GM11168 (cell line): ENCODE results near the gene AZIN2.
"Not testable (repeated sequence)": the region's sequence is repeated elsewhere in the genome, so short reads cannot be mapped to it uniquely, and the experiment has no call there.

Experiments used
- in situ Hi-C: fragments of 300-500 bp; cut with MboI; formaldehyde crosslinking; loops from one replicate; pipeline ENCODE4 v1.12.0; 2022; ENCODE audit warnings: low sequenced_read_pairs; ENCODE audit not compliant: unreplicated experiment

AZIN2 gene

DNA sequence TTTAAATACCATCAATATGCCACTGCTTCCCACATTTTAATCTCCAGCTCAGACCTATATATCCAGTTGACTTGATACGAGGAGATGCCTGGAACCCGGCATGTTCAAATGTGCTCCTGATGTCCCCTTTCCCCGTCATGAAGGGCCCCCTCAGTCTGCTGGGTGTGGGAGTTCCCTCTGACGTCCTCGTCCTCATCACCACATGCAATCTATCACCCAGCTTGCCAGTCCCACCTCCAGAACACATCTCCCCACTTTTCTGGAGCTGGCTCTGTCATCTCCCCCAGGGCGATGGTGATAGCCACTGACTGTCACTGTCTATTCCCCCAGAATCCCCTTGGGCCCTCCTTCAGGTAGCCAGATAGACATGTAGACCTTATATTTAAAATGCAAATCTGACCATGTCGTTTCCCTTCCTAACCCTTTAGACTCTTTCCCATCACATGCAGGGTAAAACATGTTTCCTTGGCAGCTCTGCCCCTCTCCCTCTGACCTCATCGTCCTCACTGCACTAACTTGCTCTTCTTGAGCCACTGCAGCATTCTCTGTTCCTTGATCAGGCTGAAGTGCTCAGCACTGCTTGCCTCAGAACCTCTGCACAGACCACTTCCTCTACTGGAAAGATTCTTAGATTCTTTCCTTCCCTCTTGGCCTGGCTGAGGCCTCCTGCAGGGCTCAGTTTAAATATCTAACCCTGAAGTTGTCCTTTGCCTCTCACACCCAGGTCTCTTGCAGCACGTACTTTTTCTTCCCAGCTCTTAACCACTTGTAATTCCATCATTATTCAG lies 7.4 kb downstream of the AZIN2 start:
- in situ Hi-C loops: no loop called here

DNA sequence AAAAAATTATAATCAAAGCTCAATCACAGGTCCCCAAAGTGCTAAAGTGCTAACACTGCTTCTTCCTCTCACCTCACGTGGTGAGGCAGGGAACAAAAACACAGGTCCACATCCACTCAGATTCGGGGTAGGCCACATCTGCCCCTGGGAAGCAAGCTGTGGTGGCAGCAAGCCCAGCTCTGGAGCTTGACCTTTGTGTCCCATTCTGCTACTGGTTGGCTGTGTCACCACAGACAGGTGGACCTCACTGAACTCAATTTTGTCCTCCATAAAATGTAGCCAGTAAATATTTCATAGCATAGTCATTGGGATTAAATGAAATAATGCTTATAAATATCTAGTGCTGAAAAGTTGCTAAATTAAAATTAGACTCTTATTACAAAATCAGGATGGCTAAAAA lies 8.5 kb downstream of the AZIN2 start:
- in situ Hi-C loops: no loop called here

DNA sequence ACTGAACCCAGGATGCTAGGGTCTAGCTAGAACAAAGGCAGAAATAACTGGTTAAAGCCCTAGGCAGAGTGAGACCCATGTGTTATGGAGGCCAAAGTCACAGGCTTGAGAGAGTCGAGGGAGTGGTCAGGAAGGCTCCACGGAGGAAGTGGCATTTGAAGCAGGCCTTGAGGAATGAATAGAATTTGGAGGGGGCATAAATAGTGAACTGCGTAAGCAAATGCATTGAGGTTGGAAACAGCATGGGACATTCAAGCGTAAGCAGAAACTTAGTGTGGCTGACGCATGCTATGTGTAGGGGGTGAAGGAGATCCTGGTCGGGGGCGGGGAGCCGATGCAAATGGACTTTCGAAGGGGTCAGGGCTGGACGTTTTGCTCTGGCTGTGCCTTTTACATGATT lies 11.5 kb downstream of the AZIN2 start:
- in situ Hi-C loops: no loop called here

DNA sequence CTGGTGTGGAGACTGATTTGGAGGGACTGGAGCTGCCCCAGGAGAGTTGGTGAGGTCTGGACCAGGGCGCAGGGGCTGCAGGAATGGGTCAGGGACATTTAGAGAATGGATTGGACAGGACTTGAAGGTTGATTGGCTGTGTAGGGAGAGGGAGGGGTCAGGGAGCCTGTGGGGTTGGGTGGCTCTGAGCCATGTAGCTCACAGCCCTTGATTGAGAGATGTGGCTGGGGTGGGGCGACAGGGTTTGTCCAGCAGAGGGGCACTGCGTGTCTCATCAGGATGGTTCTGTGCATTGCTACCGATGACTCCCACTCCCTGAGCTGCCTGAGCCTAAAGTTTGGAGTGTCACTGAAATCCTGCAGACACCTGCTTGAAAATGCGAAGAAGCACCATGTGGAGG lies 12.1 kb downstream of the AZIN2 start:
- in situ Hi-C loops: no loop called here

DNA sequence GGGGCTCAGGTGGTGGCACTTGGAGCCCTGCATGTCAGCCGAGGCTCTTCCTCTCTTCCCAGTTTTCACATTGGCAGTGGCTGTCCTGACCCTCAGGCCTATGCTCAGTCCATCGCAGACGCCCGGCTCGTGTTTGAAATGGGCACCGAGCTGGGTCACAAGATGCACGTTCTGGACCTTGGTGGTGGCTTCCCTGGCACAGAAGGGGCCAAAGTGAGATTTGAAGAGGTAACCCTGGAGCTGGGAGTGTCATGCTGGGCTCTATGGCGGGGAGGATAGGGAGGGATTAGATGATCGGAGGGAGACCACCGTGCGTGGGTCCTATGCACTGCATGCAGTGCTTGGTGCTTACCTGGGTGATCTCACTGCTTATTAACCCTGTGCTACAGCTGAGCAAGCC lies 13.5 kb downstream of the AZIN2 start:
- in situ Hi-C loops: no loop called here

DNA sequence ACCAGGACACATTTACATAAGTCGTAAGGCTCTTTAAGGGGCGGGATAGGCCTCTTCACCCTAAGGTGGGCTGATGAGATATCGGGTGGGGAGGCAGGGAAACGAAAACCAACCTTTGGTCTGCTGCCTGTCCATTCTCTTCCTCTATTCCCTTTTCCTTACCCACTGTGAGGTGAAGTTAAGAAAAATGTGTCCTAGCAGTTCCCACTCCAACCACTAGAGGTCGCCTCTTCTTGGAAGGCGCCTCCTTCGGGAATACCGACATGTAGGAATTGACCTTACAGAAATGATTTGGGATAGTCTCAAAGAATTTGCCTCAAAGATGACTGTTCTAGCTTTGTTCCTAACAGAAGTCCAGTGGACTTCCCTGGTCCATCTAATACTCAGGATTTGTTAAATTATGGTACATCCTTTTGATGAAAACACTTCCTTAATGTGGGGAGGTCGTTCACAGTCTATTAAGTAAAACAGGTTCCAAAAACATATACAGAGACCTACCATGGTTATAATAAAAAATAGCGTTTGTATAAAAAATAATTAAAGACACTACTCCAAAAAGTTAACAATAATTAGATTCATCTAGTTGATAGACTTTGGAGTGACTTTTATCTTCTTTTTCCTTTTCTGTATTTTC lies 14.1 kb downstream of the AZIN2 start:
- in situ Hi-C loops: no loop called here

DNA sequence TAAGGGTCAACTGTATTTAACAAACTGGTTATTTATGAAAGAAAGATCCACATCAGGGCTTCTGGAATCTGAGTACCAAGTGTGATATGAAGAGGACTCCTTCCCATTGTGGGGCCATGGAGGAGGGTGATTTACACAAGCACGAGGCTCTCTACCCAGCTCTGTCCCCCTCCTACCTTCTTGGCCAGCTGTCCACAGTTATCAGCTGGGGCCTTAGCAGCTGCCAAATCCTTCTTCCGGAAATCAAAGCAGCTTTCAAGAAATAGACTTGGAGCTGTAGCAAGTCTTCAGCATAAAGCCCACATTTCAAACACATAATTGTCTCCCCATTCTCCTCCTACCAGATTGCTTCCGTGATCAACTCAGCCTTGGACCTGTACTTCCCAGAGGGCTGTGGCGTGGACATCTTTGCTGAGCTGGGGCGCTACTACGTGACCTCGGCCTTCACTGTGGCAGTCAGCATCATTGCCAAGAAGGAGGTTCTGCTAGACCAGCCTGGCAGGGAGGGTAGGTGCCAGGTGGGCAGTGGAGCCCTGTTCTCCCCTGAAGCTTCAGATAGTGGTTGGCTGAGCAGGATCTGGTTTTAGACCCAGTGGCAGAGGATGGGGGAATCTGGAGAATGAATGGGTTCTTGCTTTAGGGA lies 15.5 kb downstream of the AZIN2 start:
- in situ Hi-C loops: no loop called here

DNA sequence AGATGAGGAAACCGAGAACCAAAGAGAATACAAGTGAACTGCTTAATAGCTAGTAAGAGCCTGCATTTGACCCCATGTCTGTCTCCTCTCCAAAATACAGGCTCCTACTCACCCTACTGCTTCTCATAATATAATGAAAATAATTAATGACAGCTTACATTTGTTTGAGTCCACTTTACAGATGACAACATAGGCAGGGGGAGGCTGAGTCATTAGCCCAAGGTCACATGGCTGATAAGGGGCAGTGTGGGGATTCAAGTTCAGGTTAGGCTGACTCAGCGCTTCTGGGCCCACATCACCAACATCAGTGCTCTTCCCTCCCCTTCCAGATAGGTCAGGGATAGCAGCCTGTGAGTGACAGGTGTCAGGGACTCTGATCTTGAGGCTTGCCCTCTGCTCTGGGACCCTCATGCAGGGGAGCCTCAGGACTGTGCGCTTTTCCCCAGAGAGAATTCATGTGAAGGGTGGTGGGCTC lies 16.2 kb downstream of the AZIN2 start:
- in situ Hi-C loops: no loop called here

DNA sequence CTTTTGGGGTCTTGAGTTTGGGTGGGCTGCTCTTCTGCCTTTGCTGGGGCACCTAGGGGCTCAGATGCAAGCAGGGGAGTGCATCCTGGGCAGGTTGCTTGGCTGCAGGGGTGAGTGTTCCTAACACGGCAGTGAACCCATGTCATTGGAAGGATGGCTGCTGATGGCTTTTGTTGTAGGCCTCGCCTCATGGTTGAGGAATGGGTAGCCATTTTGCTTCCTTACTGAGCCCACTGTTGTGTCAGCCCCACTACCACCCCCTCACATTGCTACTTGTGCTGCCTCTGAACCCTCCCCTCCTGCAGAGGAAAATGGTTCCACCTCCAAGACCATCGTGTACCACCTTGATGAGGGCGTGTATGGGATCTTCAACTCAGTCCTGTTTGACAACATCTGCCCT lies 16.8 kb downstream of the AZIN2 start:
- in situ Hi-C loops: no loop called here

DNA sequence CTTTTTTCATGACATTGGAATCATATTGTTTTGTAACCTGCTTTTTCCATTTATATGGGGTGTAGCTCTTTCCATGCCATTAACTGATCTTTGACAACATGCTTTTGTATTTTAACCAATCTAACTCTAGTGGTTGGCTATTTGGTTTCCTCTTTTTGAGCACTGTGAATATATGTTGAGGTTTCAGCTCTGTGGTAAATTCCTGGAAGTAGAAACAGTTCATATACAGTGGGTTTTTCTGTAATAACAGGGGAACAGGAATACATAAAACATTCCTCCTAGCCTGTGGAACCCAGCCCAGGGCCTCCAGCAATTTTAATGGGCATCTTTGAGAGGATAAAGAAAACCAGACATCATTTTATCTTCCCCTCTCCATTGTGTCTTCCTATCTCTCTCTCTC lies 17.4 kb downstream of the AZIN2 start:
- in situ Hi-C loops: no loop called here

DNA sequence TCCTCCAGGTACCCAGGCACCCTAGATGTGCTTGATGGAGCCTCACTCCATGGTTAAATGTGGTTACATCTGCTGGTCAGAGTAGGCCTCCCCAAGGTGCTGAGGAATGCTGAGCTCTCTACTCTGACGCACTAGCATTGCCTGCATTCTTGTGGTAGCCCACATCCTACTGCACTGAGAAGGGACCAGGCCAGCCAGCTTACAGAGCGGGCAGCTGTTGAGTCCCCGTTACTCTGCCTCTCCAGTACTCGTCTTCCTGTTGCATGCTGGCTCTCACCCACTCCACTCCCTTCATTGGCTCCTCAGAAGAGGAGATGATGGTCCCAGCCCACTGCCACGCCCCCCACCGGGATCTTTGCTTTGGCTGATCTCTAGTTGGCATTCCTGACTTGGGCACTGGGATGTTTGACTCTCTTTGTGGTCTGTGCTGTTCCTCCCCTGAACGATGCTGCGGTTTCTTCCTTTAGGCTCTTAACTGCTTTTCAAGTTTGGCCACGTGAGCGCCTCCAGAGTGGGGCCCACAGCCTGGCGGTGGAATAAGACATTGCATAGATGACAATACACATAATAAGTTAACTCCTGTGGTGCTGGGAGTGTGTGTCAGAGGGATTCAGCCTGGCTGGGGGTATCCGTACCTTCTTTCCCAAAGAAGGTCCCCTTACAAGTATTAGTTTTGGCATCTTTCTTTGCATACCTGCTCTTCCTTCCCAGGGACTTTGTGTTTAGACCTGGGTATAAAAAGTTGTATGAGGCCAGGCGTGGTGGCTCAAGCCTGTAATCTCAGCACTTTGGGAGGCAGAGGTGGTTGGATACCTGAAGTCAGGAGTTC lies 18.6 kb downstream of the AZIN2 start:
- in situ Hi-C loops: no loop called here

DNA sequence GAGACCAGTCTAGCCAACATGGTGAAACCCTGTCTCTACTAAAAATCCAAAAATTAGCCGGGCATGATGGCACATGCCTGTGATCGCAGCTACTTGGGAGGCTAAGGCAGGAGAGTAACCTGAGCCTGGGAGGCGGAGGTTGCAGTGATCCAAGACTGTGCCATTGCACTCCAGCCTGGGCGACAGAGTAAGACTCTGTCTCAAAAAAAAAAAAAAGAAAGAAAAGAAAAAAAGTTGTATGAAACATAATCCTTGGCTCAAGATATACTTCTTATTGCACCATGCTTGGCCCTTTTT lies 19.1 kb downstream of the AZIN2 start:
- in situ Hi-C loops: not testable (repeated sequence)

DNA sequence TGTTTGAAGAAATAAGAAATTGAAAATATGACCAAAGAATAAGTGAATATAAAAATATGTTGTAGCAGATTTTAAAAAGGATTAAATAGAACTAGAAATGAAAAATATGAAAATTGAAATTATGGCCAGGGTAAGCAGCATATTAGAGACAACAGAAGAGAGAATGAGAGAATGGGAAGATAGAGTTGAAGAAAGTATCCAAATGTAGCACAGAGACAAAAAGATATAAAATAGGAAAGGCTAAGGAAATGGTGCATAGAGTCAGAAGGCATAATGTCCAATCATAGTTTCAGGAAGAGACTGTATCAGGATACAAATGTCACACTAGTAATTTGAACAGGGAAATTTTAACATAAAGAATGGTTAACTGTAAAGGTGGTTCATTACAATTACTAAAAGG lies 29.5 kb downstream of the AZIN2 start:
- in situ Hi-C loops: no loop called here

DNA sequence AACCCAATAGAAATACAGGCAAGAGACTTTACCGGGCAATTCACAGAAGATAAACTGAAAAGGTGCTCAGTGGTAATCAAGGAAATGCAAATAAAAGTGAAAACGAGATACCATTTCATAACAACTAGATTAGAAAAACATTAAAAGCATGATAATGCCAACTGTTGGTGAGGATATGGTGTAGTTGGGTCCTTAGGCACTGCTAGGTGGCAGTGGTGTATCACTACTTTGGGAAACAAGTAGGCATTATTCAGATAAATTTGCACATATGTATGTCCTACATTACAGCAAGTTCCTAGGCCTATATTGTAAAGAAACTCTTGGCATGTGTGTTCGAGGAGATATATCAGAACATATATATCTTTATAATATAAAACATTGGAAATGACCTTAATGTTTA lies 31.0 kb downstream of the AZIN2 start:
- in situ Hi-C loops: no loop called here

DNA sequence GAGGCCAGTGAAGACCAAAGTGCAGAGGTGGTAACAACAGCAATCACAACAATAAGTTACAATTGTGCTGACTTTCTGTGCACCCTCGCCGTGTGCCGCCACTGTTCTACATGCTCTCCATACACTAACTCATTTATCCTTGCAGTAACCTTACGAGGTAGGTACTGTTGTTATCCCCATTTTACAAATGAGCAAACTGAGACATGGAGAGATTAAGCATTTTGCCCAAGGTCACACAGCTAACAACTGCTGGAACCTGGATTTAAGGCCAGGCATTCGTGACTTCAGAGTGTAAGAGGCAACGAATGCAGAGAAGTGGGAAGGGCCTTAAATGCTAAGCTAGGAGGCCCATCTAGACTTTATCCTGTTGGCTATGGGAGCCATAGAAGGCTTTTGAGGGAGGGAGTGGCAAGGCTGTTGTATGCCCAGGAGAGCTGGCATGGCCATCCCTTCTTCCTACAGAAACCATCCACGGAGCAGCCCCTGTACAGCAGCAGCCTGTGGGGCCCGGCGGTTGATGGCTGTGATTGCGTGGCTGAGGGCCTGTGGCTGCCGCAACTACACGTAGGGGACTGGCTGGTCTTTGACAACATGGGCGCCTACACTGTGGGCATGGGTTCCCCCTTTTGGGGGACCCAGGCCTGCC lies 36.6 kb downstream of the AZIN2 start:
- in situ Hi-C loops: no loop called here

DNA sequence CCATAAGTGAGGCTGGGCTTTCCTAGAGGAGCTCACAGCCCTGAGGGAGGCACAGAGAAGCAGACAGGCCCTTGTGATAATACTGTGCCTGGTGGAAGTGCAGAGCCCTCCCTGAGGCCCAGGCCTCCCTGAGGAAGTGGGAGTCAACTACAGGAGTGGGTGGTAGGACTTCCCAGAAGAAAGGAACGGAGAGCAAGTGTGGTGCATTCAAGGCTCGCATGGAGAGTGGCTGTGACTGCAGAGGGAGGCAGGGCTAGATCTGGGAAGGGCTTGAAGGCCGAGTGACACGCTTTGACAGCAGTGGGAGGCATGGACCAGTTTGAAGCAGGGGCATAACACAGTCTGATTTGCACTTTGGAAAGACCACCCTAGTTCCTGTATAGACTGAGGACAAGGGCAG lies 37.3 kb downstream of the AZIN2 start:
- in situ Hi-C loops: no loop called here

DNA sequence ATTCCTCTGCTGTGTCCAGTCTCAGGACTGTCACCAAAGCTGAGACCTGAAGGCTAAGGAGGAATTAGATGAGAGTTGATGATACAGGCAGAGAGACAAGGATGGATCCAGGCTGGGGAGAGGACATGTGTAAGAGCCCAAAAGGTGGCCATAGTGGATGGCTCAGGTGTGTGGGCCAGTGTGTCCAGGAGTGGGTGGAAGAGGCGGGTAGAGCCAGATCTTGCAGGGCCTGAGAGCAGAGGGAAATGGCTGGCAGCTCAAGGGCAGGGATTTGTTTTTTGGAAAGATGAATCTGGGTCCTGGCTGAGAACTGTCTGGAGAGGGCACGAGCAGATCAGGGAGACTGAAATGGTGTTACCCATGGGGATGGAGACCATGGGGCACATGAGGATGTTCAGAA lies 38.1 kb downstream of the AZIN2 start:
- in situ Hi-C loops: no loop called here

DNA sequence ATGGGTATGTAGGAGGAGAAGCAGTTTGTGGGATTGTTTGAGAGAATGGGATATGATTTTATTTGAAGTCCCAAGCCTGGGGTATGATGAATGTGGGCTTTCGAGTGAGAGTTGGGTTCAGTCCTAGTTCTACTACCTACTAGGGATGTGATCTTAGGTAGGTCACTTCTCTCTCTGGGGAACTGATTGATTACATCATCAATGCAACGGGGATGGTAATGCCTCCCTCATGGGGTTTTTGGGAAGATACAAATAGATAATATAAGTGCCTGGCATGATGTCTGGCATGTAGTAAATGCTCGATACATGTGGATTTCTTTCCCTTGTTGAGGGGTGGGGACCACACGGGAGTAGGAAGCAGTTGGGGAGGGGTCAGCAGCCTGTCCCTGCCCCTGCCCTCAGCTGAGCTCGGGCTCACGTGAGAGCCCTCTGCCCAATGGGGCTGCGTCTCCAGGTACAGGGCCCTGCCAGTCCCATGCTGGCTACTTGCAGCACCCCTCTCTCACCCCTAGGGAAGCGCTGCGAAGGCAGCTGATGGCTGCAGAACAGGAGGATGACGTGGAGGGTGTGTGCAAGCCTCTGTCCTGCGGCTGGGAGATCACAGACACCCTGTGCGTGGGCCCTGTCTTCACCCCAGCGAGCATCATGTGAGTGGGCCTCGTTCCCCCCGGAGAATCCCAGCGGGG lies 38.7 kb downstream of the AZIN2 start:
- in situ Hi-C loops: no loop called here

DNA sequence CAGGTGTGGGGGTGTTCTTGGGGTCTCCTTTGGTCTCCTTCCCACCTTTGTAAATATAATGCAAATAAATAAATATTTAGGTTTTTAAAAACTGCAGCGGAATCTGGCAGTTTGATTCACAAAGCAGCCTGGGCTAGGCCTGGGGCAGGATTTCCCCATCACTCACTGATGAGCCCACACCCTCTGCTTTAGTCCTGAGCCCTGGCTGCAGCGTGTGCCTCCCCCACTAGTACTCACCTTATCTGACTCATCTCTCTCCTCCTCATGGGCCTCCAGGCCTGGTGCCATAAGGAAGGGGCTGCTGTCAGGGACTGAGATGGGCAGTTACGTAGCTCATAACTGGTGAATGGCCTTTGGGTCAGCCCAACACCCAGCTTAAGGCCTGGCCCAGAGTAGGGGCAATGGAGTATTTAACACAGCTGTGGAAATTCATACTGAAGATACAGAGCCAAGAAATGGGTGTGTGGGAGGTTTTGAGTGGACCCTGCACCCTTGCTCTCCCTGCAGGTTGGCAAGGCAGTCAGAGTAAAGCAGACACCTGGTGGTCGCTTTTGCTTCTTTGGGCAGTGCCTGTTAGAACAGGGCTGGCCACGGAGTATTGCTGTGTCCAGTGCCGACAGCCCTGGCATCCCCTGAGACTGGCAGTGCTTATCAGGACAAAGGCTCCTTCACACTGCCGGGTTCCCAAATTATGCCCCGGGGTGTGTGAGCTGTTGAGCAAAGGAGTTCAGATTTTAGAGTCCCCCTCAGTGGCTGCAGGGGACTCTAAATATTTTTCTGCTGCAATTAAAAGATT lies 39.7 kb downstream of the AZIN2 start:
- in situ Hi-C loops: no loop called here
